GM13977 (cell line): Measurements from ENCODE around the gene PARD3B.

Experiments
- DNase-seq: peaks from one replicate; pipeline ENCODE4 v3.0.0; 2012; ENCODE audit warnings: low spot score
- CTCF ChIP-seq: IDR thresholded peaks from 2 replicates; pipeline ENCODE4 v1.5.1; 2012; ENCODE audit warnings: mild to moderate bottlenecking, control low read depth; ENCODE audit not compliant: insufficient read depth; ENCODE audit errors: extremely low read depth, missing control alignments
- in situ Hi-C: fragments of 300-500 bp; cut with MboI; formaldehyde crosslinking; loops from one replicate; pipeline ENCODE4 v1.12.0; 2022; ENCODE audit warnings: low sequenced_read_pairs, low pct_unique_long_range_greater_than_20kb, mixed read lengths, inconsistent platforms; ENCODE audit not compliant: unreplicated experiment

PARD3B gene

GRCh38 chr2:204713211-204713610, 167.9 kb downstream of the PARD3B start:
- TF ChIP-seq CTCF, result no peak
- no peak for DNase-seq
- in situ Hi-C loops, result no loop called here

GRCh38 chr2:204715361-204715760, 170.1 kb downstream of the PARD3B start:
- no peak for DNase-seq
- TF ChIP-seq CTCF, result no peak
- in situ Hi-C loops, result no loop called here

GRCh38 chr2:204717591-204717990, 172.3 kb downstream of the PARD3B start:
- in situ Hi-C loops, result no loop called here
- DNase-seq, result no peak
- no peak for TF ChIP-seq CTCF

GRCh38 chr2:204718607-204719006, 173.3 kb downstream of the PARD3B start:
- in situ Hi-C loops, result no loop called here
- DNase-seq, result no peak
- no peak for TF ChIP-seq CTCF

- DNase-seq, result no peak
- no peak for TF ChIP-seq CTCF
- in situ Hi-C loops, result no loop called here
Measured at GRCh38 chr2:204720874-204721273, 175.6 kb downstream of the PARD3B start.

GRCh38 chr2:204722207-204722606, 176.9 kb downstream of the PARD3B start:
- DNase-seq, result no peak
- in situ Hi-C loops, result no loop called here
- TF ChIP-seq CTCF, result no peak

GRCh38 chr2:204722691-204723090, 177.4 kb downstream of the PARD3B start:
- in situ Hi-C loops, result no loop called here
- no peak for DNase-seq
- no peak for TF ChIP-seq CTCF
